NCI-H345 (cell line): ENCODE measurements around the gene SUSD6.
A peak's percentile ranks its signal among the peaks of the same experiment; 100 is the strongest.

Experiments used
- DNase-seq: peaks from one replicate; lab custom pipeline; 2025; lab: John Stamatoyannopoulos, UW

SUSD6 gene, protein sequence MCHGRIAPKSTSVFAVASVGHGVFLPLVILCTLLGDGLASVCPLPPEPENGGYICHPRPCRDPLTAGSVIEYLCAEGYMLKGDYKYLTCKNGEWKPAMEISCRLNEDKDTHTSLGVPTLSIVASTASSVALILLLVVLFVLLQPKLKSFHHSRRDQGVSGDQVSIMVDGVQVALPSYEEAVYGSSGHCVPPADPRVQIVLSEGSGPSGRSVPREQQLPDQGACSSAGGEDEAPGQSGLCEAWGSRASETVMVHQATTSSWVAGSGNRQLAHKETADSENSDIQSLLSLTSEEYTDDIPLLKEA

DNA sequence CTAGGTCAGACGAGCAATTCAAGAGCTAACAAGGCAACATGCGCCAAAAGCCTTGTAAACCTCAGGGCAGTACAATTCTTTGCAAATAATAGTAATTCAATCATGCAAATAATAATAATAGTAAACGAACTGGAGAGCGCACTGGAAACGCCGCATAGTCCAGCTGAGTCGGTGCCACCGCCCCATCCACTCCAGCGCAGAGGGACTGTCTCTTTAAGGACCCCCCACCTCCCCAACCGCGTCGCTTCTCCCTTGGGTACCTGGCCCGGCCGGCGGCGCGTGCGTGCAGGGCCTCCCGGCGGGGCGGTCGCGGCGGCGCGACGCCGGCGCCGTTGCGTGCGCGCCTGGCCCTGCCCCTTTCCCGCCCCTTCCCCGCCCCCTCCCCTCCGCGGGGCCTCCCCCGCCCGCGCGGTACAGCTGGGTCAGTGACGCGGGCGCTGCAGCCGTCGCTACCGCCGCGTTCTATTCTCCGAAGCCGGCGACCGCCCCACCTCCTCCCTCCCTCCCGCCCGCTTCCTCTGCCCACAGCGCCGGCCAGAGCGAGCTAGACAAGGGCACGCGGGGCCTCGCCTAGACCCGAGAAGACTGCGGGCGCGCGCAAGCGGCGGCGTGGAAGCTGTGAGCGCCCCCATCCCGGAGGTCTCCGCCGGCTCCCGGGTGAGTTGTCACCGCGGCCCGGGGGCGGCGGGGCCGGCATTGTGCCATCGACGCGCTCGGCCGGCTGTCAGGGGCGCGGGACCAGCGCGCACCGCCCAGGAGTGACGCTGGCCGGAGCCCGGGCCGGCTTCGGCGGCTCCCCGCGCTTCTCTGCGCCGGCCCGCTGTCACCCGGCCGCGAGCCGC, at the start of gene SUSD6:
Gene SUSD6 (plus strand): TSS at position 425 of the 842 bp plus-strand sequence. CDS start 46,997 bp downstream, outside the sequence.
- peak; percentile 94 for DNase-seq

DNA sequence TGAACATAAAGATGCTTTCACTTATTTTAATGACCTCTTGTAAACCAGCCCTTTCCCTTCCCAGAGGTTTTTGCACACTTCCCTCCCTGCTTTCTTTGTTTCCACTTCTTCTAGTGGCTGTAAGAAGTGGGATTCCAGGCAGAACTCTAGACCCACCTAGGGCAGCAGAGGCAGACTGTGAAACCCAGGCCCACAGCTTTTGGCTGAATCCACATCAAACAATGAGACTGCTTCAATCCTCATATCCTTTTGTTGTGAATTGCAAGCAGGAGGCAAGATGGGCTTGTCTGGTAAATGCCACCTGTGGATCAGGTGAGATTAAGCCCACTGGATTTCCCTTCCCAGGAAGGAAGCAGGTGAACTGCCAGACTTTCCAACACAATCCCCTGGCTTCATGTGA, 49.5 kb upstream of the SUSD6 start:
- DNase-seq, result peak; percentile 14

DNA sequence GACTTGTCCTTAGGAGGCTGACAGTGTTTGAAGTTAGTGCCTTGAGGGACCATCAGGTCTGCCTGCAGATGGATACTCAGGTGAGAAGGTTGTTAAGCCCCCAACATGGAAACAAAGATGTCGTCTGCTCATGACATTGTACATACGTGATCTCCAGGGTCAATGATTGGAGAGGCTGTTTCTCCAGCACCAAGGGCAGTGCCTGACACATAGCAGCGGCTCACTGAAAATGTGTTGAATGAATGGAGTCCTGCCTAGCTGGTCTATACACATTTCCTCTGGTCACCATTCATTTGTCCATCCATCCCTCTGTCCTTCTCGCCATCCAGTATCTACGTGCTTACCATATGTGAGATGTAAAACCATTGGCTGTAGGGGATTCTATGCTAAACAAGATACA, 43.8 kb upstream of the SUSD6 start:
- no peak for DNase-seq

DNA sequence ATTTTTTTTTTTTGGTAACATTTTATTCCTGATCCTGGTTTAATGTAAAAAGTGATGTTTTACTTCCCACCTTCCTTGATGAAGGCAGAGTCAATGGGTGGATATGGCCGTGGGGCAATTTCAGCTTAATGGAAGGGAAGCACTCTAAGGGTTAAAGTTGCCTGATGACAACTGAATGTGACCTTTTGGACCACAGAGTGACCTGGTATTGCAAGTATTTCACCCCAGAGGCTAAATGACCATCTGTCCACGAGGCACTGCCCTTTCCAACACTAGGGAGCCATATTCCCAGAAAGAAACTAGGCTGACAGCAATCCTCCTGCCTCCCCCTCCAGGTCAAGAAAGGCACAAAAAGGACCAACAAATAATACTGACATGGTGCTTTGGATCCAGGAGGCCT, 41.5 kb upstream of the SUSD6 start:
- no peak for DNase-seq

DNA sequence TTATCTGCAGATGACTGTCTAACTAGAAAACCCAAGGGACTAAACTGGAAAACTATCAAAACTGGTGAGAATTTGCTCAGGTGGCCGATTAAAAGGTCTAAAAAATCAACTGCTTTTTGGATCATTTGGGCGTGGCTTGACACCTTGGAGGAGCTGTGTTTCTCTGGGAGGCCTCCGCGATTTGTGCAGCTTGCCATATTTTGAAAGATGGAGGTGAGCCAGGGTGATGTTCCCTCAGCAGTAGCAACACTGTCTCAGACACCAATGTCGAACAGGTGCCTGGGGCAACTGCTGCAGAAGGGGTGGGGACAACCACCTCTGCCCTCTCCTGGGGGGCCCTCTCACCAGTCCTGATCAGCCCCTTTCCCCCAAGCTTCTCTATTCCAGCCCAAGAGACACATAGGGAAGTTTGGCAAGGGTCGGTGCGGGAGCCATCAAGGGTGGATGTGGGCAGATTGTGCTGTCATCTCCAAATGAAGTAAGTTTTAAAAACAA, 40.5 kb upstream of the SUSD6 start:
- DNase-seq, result no peak

DNA sequence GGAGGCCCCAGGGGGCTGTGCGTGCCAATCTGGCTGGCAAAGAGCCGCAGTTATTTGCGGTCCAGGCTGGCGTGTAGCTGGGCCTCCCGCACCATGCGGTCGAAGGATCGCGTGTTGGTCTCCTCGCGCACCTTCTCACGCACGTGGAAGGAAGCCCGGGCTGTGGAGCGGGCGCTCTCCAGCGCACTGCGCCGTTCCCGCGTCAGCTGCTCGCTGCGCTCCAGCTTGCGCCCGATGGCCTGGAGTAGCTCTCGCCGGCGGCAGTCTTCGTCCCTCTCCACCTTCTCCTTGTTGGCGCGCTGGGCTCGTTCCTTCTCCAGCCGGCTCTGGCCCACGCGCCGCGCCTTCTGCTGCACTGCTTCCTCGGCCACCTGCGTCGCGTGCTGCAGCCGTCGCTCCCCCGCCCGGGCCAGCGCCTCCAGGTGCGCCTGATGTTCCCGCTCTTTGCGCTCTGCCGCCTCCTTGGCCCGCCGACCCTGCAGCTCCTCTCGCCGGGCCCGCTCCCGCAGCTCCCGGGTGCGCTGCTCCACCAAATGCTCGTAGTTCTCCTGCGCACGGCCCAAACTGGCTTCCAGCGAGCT, 39.9 kb upstream of the SUSD6 start:
- no peak for DNase-seq

DNA sequence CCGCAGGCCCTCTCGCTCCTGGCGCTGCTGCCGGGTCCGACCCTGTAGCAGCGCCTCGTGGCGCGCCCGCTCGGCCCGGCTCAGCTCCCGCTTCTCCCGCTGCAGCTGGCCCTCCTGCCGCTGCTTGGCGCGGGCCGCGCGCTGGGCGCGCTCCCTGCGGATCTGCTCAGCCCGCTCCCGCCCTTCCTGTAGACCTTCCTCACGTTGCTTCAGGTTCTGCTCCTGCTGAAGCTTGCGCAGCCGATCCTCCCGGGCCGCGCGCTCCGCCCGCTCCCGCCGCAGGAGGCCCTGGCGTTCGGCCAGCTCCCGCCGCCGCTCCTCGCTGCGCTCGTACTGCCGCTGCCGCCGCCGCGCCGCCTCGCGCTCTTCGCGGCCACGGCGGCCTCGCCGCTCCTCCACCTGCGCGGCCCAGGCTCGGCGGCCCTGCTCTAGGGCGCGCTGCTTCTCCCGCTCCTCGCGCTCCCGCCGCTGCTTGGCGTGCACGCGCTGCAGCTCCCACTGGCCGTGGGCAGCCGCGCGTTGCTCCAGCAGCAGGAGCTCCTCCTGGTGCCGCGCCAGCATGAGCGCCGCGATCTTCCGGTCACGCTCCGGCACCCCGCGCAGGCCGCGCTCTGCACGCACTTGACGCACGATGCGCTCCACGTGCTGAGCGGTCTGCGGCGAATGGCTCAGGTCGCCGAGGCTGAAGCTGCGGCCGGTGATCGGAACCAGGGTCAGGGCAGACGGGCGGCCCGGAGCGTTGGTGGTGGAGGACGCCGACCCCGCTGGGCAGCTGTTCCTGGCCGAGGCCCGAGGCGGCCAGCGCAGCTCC, 39.2 kb upstream of the SUSD6 start:
- DNase-seq, result no peak

DNA sequence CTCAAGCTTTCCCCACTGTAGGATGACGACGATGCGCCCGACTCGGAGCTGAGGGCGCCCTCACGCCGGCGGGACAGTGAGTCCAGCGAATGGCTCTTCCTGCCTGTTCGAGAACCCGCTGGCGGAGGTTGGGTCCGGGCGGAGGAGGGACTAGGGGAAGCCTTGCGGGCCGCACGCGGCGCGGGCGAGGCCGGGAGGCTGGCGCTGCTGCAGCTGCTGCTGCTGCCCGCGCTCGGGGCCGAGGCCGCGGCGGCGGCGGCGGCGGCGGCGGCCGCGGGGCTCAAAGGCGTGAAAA, 38.6 kb upstream of the SUSD6 start:
- DNase-seq, result no peak

DNA sequence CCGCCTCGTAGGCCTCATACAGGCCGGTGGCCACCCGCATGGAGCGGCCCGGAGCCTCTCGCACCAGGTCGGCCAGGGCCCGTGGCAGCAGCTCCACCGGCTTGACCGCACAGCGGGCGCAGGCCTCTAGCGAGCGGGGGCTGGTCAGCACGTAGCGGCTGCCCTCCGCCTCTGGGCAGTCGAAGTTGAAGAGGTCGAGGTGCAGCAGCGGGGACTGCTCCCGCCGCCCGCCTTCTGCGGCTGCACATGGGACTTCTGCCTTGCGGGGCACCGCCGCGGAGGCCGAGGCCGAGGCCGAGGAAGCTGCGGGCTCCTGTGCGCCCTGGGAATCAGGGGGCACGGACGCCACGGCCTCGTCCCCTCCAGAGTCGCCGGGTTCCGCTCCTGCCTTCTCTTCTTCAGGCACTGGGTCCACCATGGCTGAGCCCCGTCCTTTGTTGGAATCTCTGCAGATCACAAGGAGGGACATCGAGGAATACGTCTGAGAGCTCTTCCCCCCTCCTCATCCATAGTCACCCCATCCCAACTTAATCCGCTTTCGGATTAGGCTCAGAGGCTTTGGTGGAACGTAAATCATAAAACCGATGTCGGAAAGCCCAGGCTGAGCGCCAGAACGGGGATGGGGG, 38.1 kb upstream of the SUSD6 start:
- no peak for DNase-seq

DNA sequence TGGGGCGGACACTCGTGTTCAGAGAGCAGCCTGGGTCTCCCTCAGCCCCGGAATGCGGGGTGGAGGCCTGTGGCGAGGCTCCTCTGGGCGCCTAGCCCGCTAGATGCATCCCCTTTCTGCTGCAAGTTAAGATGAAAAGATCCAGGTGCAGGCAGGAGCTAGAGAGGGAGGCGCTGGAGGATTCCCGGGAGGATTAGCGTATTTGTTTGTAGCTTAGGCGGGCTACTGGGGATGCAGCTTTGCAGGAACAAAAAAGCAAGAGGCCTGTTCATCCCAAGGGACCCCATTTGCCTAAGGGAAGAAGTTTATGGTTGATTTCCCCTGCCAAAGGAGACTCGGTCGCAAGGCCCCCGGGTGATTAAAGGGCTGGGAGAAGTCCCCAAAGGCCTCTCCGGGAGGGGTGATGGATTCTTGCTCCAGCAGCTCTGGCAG, 37.5 kb upstream of the SUSD6 start:
- DNase-seq, result peak; percentile 85

DNA sequence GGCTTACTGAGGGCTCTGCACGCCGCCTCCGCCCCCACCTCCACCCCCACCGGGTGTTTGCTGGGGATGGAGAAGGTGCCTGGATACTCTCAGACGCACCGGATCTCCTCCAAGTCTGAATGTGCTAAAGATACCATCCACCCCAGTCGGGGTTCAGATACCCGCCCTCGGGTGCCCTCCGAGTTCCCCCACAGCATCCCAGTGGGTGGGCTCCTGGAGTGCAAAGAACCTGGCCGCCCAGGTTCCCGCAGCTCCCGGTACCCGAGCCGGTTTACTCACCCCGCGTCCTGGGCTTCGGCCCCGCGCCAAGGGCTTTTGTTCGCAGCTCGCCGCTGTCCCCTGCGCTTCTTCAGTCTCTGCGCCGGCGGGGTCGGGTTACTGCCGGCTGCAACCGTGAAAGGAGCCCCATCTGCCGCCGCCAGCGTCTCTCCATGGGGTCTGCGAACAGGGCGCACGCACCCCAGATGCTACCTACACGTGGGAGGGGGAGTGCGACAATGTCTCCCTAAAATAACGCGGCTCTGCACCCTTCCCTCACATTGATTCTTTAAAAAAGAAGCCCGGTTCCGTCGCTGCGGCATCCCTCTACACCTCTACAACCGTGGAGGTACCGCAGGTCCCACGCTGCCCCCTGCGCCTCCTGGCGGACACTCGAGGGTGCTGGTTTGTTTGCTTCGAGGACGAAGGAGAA, 37.0 kb upstream of the SUSD6 start, which contains the start of gene CCDC177:
Gene CCDC177 (minus strand): TSS at position 609 of the 691 bp plus-strand sequence. CDS start 1,249 bp downstream, outside the sequence.
- DNase-seq, result peak; percentile 85

DNA sequence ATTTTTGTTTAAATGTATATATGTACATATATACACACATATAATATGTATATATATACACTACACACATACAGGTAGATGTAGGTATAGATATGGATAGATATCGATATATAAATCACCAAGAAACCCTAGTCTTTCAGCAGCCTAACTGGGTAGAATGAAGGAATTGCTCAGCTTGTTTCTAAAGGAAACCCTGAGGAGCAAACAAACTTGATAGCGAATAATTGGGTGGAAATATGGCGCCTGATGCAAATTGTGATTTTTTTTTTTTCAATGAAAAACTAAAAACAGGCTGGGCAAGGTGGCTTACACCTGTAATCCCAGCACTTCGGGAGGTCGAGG, 36.5 kb upstream of the SUSD6 start:
- no peak for DNase-seq

DNA sequence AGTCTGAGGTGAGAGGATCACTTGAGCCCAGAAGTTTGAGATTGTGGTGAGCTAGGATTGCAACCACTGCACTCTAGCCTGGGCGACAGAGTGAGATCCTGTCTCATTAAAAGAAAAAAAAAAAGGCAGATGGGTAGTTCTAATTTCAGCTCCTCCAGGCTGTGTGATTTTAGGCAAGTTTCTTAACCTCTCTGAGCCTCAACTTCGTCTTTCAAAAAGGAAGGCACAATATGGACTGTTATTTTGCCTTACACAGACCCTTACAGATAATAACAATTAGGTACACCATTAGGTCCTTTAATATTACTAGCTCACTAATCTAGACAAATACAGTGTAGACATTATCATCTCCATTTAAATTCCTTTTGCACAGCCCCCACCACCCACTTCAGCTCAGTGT, 31.9 kb upstream of the SUSD6 start:
- no peak for DNase-seq

DNA sequence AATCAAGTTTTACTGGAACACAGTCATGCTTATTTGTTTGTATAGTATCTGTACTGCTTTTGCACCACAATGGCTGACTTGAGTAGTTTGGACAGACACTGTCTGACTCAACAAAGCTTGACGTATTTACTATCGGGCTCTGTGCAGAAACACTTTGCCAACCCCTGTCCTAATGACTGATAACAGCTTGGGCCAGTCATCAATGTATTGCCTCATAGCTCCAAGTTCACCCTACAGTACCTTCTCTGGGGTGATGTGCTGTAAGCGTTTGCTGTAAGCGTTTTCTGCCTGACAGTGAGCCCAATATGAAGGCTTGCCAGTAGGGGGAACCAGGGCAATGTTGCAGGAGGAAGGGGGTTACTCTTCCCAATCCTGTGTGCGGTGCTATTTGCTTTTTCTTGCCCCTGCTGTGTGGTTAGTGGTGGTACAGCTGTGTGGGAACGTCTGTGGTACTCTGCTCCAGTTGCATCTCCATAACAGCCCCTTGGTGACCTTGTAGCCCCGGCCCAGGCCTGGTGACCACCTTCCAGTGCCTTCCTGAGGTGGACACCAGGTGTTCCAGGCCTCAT, 31.3 kb upstream of the SUSD6 start:
- DNase-seq, result peak; percentile 36

DNA sequence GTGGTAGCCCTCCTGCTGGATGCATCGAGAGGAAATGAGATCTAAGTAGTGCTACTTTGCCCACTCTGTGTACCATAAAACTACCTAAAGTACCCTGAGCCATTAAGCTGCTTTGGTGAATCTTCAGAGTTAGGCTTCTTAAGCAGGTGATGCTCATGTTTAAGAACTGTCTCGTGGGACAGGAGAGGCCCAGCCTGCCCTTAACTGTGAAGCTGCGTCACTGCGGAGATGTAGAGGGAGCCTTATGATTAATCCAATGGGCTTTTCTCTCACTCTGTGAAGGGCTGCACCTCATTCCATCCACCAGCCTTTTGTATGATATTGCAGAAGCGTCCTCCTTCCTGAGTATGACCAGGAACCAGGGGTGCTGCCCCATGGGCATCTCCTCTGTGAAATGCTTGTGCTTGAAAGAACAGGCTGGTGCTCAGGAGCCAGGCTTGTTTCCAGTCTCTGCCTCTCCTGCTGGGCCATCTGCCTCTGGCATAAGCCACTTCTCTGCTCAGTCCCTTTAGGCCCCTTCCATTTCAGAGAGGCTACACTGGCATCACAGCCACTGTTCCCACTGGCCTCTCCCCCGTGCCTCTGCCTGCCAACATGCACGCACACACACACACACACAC, 30.0 kb upstream of the SUSD6 start:
- DNase-seq, result no peak

DNA sequence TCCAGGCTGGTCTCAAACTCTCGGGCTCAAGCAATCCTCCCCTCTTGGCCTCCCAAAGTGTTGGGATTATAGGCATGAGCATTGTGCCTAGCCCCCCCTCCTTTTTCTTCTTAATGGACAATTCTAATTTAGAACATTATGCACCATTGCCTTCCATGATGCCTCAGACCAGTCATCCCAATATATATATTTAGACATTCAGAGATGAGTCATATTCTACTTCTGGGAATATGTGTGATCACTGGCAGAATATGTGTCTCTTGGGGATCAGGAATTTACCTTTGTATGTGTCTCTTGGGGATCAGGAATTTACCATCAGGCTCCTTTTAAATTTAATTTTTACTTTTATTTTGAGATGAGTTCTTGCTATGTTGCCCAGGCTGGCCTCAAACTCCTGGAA, 29.2 kb upstream of the SUSD6 start:
- no peak for DNase-seq

DNA sequence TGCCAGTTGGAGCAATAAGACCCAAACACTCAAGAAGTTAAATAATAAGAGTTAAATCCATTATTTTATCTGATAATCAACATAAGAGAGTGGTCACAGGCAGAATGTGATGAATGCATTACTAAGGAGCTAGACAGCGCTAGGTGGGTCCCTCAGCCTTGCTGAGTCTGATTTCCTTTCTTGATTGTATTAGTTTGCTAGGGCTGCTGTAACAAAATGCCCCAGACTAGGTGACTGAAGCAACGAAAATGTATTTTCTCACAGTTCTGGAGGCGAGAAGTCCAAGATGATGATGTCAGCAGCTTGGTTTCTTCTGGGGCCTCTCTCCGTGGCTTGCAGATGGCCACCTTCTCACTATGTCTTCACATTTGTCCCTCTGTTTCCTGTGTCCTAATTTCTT, 28.6 kb upstream of the SUSD6 start:
- no peak for DNase-seq

DNA sequence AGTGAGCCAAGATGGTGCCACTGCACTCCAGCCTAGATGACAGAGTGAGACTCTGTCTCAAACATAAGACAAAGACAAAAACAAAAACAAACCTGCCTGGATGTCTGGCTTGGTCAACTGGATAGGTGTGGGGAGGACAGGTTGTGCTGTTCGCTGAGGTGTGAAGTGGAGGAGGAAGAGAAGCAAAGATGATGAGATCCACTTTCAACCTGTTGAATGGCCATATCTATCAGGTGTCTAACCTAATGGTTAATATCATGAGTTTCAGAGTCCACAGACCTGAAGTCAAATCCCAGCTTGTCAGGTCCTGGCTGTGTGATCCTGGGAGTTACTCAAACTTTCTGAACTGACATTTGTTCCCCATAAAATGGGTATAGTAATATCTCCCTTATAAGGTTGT, 27.0 kb upstream of the SUSD6 start:
- no peak for DNase-seq

DNA sequence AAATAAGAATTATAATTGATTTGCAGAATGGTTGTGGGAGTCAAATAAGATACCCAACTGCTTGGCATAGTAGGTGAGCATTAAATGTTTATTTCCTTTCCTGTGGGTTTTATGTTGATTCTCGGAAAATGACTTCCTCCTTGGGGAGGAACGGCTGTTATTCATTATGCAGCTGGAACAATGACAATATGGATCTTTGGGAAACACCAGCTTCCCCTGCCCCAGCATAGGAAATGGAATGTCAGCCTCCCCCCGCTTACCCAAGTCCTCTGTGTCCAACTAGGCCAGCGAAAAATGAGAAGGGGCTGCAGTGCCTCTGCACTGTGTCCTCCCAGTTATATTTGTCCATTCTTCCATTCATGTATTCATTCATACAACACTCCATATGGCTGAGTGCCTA, 25.0 kb upstream of the SUSD6 start:
- no peak for DNase-seq

DNA sequence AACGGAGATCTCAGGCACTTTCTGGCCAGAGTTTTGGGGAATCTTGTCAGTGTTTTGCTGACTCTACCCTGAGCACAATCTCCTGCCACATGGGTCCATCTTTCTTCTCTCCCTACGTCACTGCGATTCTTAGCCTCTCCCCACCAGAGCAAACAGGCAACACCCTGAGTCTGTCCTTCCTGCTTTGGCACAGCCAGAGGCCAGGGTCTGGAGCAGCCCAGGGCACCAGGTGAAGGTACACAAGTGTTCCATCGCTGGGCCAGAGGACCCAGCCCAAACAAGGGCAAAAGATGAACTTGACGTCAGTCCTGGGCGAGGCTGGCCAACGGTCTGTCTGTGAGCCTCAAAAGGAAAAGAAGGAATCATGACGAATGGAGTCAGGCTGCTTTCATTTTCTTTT, 24.0 kb upstream of the SUSD6 start:
- no peak for DNase-seq
